C4-2B (cell line): ENCODE data around the gene DLG2.

Source experiments
- H3K27ac ChIP-seq: fragments of 450-650 bp; 2 replicates; pipeline ENCODE4 v1.5.1; 2017
- CTCF ChIP-seq: fragments of 450-650 bp; conservative IDR thresholded peaks from 2 replicates; pipeline ENCODE4 v1.5.1; 2017; ENCODE audit warnings: mild to moderate bottlenecking
- ZFX ChIP-seq: fragments of 450-650 bp; IDR thresholded peaks from 2 replicates; pipeline ENCODE4 v1.6.1; 2017

DLG2 gene

GRCh38 chr11:84922836-84923235, 704.3 kb downstream of the DLG2 start:
- no peak overlapping the region for H3K27ac ChIP-seq
- TF ChIP-seq ZFX: no peak
- TF ChIP-seq CTCF: no peak

- H3K27ac ChIP-seq: no peak overlapping the region
- no peak for TF ChIP-seq ZFX
- no peak for TF ChIP-seq CTCF
Measured at GRCh38 chr11:84922212-84922805, 704.8 kb downstream of the DLG2 start.

GRCh38 chr11:84914511-84914910, 712.6 kb downstream of the DLG2 start:
- TF ChIP-seq CTCF (no peak), ZFX (no peak)
- no peak overlapping the region for H3K27ac ChIP-seq

- no peak overlapping the region for H3K27ac ChIP-seq
- TF ChIP-seq ZFX: no peak
- no peak for TF ChIP-seq CTCF
Measured at GRCh38 chr11:84909740-84910139, 717.4 kb downstream of the DLG2 start.

- TF ChIP-seq ZFX: no peak
- no peak for TF ChIP-seq CTCF
- H3K27ac ChIP-seq: no peak overlapping the region
Measured at GRCh38 chr11:84906995-84907394, 720.1 kb downstream of the DLG2 start.

- H3K27ac ChIP-seq: no peak overlapping the region
- TF ChIP-seq ZFX (no peak), CTCF (no peak)
Measured at GRCh38 chr11:84905411-84905810, 721.7 kb downstream of the DLG2 start.

GRCh38 chr11:84902445-84902844, 724.7 kb downstream of the DLG2 start:
- TF ChIP-seq CTCF (no peak), ZFX (no peak)
- H3K27ac ChIP-seq: no peak overlapping the region
